Glomerular visceral epithelial cell (primary cell): ENCODE measurements around the gene TEKT2.
A peak's percentile ranks its signal among the peaks of the same experiment; 100 is the strongest.

Experiments used
- DNase-seq: peaks from one replicate; pipeline ENCODE4 v3.0.0-alpha.2; 2016; ENCODE audit errors: extremely low spot score

The TEKT2 gene

DNA sequence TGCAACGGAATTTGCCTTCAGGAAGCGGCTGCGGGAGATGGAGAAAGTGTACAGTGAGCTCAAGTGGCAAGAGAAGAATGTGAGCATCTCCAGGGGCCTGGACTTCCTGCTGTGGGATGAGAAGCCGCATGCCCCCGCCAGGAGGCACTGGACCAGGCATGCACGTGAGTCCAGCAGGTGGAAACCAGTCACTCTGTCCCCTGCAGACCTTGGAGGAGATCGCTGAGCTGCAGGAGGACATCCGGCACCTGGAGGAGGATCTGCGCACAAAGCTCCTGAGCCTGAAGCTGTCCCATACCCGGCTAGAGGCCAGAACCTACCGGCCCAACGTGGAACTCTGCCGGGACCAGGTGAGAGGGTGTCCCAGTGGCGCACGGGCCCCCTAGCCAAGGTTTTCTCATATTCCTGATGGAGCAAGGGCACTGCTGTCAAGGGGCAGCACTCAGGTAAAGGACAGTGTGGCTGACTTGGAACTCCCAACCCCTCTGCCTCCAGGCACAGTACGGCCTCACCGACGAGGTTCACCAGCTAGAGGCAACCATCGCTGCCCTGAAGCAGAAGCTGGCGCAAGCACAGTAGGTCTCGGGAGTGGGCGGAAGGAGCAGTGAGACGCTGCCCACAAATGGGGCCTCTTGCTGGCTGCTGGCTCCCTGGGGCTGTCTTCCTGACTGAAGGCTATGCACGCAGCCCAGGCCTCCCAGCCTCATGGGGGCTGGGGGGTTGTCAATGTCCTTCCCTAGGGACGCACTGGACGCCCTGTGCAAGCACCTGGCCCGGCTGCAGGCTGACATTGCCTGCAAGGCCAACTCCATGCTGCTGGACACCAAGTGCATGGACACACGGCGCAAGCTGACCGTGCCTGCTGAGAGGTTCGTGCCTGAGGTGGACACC, 3.6 kb downstream of the TEKT2 start:
- no peak for DNase-seq

DNA sequence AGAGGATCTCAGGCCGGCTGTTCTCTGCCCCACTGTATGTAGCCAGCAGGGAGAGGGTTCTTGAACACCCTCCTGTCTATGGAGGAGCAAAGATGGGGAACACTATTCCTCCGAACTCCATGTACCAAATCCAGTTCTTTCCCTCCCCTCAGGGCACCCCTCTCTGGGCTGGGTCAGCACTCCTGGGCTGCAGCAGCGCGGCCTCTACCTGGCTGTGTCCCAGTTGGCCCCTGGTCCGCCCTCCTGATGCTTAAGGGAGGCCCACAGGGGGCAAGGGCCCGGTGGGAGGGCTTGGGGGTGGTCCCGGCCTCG, 4.3 kb downstream of the TEKT2 start:
- no peak for DNase-seq

DNA sequence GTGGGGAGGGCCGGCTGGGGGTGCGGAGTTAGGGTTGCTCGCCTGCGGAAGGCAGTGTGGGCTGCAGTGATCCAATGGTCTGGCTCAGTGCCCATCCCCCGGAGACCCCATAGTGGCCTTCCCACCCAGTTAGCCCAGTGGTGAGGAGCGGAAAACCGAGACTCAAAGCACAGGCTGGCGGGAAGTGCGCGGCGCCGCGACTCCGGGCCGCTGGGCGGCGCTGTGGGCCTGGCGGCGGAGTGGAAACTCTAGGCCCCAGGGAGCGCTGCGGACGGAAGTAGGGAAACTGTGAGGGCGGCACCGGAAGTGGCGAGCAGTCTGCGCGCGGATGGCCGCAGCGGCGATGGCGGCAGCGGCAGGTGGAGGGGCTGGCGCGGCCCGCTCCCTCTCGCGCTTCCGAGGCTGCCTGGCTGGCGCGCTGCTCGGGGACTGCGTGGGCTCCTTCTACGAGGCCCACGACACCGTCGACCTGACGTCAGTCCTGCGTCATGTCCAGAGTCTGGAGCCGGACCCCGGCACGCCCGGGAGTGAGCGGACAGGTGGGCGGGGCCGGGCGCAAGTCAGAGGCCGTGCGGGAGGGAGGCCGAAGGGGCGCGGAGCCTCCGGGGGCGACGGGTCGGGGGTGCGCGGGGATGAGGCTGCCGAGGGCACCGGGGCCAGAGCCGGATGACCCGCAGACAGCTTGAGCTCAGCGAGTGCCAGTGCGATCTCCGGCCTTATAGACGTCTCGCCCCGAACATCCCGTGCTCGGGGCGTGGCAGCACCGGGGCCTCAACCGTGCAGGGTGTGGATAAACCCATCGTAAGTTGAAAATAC, 4.9 kb downstream of the TEKT2 start, which contains the start of gene ADPRS:
TSS of gene ADPRS (plus strand) at position 316 of the 816 bp plus-strand sequence. CDS start at position 329, 13 bp downstream.
- DNase-seq = peak; percentile 88

DNA sequence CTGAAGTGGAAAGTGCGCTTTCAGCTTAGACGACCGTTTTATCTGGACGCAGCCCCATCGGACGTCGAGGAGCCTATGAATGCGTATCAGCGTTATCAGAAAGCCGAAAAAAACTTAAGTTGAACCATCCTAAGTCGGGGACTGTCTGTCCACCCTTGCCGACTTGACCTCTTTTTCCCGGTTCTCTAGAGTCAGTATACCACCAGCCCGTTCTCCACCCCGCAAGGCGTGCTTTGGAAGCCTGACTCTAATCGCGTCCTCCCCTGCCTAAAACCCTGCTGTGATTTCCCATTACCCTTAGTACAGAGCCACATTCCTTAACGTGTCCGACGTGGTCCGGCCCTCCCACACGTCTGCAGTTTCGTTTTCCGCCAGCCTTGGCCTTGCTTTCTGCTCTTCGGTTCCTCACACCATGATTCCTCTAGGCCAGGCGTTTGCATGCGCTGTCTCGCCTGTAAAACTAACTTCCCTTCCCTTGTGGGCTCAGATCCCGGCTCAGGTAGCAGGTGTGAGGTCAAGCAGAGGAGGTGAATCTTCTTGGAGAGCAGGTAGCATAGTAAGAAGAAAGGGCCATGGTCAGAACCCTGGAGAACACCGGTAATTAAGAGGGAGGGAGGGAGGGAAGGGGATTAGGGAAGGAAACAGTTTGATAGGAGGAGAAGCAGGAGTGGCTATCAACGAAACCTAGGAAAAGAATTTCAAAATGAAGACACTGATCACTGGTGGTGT, 5.7 kb downstream of the TEKT2 start:
- peak; percentile 60 for DNase-seq

DNA sequence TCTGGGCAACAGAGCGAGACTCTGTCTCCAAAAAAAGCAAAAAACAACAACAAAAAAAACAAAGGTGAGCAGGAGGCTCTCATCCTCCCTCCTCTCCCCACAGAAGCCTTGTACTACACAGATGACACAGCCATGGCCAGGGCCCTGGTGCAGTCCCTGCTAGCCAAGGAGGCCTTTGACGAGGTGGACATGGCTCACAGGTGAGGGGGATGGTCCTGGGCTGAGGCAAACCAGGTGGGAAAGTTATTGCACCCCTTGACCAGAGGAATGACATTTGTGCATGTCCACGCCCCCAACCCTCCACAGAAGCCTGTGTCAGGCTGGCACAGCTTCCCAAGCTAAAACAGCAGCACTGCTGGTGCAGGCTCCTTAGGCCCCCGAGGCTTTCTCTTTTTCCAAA, 7.2 kb downstream of the TEKT2 start:
- DNase-seq = no peak

DNA sequence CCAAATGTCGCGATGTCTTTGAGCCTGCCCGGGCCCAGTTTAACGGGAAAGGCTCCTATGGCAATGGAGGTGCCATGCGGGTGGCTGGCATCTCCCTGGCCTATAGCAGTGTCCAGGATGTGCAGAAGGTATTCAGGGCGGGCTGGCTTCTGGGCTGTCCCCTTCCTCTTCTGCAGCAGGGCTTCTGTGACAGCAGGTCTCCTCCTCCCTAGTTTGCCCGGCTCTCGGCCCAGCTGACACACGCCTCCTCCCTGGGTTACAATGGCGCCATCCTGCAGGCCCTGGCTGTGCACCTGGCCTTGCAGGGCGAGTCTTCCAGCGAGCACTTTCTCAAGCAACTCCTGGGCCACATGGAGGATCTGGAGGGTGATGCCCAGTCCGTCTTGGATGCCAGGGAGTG, 7.8 kb downstream of the TEKT2 start:
- DNase-seq = no peak

DNA sequence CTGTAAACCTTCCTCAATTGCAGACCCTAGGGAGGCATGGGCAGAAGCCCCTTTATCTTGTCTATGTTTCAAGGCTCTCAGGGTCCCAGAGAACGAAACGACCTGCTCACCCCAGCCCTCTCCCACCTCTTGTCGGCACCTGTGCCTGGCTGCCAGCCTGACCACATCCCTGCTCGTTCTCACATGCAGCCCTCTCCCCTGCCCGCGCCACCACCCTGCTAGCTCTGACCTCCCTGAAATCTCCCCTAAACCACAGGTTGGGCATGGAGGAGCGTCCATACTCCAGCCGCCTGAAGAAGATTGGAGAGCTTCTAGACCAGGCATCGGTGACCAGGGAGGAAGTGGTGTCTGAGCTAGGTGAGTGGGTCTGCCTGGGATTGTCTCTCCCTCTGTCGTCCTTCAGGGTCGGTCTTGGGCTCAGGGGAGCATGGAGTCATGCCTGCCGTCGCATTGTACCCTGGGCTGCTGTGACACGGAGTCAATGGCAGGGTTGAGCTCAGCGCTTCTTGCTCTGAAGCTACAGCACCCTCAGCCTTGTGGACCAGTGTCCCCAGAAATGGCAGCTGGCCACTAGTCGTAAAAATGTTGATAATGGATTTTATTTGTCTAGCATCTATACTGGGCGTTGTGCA, 8.4 kb downstream of the TEKT2 start:
- DNase-seq = no peak

DNA sequence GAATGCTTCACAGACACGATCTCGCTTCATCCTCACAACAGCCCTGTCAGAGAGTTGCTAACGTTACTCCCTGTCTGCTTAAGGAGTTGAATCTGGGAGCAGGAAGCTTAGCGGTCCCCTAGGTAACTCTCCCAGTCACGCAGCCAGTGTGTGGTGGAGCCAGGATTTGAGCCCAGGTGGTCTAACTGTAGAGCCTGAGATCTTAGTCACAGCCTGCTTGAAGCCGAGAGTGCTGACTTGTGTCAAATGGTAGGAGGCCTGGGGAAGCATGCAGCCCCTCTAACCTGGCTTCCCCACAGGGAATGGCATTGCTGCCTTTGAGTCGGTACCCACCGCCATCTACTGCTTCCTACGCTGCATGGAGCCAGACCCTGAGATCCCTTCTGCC, 8.9 kb downstream of the TEKT2 start:
- DNase-seq = no peak

DNA sequence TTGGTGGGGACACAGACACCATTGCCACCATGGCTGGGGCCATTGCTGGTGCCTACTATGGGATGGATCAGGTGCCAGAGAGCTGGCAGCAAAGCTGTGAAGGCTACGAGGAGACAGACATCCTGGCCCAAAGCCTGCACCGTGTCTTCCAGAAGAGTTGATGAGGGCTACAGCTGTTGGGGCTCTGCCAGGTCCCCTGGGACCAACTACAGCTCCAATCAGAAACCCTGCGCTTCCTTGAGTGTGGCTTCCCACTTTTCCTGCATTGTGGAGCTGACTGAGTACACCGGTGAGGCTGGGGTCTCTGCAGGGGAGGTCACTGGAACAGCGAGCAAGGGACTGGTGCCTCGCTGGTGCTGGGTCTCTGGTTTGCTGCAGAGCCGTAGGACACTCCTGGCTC, 9.3 kb downstream of the TEKT2 start:
- DNase-seq = no peak

DNA sequence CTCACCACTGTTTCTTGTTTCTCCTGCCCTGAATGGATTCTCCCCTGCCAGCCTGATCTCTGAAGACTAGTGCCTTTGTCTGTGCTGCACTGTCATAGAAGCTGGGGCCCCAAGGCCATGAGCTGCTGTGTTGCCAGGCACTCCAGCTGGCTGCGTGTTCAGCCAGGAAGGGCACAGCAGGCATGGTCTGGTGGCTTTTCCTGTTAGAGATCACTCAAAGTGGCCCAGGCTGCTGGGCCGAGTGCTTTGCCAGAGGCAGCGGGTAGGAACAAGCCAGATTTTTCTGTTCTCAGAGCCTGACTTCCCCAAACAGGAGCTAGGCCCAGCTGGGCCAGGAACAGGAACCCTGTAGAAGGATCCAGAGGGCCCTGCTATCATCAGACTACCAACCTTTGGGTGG, 10.0 kb downstream of the TEKT2 start:
- DNase-seq = no peak

DNA sequence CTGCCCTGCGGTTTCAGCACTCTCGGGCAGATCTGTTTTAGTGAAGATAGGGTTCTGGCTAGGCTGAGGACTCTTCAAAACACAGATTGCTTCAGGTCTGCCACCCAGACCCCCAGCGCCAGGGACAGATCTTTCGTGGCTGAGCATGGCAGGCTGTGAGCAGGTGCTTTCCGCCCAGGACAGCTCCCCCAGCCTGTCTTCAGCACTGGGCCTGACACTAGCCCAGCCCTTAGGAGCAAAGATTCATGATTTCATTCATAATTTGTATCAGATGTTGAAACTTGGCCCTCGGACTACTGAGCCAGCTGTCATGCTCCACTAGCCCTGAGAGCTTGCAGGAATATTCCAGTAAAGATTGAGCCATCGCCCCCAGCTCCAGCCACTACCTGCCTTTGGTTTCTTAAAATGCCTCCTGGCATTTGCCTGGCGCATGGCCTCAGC, 10.7 kb downstream of the TEKT2 start:
- DNase-seq = no peak

DNA sequence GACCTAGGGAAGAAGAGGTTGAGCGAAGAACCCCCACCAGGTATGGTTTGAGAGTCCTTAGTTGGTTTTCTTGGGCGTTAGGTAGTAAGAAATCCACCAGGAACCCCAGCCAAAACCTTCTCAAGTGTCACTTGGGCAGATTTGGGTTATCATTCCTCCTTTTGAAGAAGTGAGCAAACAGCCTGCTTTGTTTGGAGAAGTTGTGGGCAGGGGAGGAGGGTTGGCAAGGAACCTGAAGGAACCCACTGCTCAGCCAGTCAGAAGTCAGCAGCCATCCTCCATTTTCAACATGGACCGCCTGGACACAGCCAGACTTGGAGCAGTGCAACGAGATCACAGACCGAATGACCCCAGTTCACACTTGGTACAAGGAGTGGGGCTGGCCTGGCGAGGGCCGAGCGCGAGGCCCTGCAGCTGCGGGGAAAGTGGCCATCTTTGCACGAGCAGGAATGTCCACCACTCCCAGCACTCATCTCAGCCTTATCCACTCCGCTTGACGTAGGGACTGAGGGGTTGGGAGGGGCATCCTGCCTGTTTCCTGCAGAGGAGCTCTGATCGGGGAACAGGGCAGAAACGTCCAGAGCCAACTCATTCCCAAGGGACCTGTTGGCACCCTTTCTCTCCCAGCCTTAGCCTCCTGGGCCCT, 12.0 kb downstream of the TEKT2 start:
- no peak for DNase-seq

DNA sequence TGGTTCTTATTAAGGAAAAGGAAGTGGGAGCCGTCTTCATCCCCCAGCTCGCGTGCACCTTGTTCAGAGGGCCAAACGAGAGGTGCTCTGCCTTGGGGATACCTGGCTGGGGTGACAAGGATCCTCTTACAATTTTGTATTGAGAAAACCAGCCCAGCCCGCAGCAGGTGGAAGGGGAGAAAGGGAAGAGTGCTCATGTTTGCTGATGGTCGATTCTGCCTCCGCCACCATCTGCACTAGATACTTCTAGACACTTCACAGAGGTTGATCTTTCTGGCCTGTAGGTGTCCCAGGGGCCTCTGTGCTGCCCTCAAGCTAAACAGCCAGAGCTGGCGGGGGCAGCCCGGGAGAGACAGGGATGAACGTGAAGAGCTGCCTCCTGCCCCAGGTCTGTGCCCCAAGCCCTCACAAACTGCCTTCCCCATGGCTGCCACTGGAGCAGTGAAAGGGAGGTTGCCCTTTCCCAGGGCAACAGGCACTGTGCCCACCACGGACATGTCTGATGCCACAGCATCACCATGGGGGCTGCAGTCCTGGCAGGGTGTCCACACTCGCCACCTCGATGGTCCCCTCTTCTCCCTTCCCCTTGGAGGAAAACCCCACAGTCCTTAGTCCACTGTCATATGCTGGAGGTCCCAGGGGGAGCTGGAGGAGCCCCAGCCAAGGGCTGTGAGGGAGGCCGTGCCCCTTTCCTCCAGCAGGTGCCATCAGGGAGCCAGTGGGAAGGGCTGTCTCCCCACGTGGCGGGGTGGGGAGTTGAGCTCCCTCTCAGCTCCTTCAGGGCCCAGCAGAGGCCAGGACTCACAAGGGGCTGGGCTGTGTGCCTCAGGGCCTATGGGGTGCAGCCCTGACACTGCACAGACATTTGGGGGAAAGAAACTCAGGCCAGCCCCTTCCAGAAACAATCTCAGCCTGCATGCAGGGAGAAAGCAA, 12.9 kb downstream of the TEKT2 start:
- DNase-seq = peak; percentile 38

DNA sequence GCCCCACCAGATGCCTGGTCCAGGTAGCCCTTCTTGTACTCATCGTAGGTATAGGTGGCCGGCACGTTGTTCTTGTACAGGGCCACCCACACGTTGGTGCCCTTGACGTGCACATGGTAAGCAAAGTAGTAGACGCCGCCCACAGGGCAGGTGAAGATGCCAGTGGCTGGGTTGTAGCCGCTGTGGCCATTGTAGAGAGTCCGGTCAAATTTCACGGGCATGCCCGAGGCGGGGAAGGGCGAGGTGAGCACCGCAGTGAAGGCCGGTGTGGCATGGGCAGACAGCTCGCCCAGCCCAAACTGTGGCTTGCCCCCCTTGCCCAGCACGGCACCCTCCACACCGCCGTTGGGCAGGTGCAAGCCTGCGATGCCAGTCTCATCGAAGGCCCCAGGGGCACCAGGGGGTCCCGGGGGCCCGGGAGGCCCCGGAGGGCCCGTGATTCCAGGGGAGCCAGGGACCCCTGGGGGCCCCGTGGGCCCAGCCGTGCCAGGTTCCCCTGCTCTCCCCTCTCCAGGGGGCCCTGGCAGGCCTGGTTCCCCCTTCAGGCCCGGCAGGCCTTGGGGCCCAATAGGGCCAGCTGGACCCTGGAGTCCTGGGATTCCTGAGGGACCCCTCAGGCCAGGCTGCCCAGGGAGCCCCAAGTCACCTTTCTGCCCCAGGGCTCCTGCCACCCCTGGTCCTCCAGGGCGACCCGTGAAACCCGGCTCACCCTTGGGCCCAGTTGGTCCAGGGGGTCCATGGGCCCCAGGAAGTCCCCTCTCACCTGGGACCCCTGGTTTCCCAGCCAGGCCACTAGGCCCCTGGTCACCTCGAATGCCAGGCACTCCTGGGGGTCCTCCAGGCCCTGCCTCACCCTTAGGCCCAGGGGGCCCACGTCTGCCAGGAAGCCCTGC, 14.0 kb downstream of the TEKT2 start:
- DNase-seq = no peak

DNA sequence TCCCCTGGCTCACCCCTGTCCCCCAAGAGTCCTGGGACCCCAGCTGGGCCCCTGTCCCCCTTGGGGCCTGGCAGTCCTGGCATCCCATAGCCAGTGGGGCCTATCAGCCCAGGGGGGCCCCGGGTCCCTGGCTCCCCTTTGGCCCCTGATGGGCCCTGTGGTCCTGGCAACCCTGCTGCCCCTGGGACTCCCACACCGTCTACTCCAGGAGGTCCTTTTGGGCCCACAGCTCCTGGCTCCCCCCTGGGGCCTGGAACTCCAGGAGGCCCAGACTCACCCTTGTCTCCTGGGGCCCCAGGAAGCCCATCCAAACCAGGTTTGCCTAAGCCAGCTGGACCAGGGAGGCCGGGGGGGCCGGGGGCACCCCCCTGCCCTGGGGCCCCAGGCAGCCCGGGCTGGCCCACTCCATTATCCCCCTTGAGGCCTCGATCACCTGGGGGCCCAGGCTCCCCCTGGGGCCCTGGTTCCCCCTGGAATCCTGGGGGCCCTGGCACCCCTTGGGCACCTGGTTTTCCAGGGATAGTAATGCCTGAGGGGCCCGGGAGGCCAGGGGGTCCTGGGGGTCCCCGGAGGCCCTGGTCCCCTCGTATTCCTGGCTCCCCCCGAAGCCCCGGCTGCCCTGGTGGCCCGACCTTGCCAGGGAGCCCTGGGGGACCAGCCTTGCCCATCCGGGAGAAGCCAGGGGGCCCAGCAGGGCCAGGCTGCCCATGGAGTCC, 14.9 kb downstream of the TEKT2 start:
- DNase-seq = no peak

DNA sequence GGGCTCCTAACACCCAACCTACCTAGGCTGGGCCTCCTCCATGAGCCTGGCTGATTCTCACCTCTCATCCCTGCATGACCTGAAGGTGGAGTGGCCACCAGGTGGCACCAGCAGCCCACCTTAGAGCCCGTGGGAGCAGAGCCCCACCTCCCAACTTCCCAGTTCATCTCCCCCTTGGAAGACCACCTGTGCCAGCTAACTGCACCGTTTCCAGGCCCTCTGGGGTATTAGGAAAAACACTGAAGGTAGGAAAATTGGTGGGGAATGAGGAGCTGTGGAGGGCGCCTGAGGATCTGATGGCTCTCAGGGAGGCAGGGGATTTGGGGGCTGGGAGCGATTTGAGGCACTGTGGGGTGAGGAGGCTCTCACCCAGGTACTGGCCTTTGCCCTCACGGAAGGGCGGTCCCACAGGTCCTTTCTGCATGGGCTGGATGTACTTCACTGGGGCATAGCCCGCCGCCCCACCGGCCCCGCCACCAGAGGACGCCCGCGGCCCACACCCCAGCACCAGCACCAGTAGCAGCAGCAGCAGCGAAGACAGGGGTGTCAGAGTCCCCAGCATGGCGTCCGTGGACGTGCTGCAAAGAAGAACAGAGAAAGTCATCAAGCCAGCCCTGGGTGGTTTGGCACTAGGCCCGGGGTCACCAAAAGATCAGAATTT, 15.9 kb downstream of the TEKT2 start:
- peak; percentile 79 for DNase-seq

DNA sequence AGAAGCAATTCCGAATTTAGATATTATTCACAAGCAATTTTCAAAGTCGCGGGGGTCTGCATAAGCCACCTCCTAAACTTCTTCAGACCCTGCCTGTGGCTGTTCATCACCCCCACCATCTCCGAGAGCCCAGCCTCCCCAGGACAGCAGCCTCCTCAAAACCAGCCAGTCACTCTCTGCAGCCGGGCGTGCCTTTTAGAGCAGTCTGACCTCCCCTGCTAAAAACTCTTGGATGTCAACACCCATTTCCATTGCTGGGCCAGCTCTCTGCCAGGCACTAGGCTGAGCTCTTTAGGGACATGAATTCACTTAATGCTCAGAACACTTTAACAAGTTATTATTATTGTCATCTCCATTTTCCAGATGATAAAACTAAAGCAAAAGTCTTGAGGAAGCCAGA, 16.5 kb downstream of the TEKT2 start:
- no peak for DNase-seq

DNA sequence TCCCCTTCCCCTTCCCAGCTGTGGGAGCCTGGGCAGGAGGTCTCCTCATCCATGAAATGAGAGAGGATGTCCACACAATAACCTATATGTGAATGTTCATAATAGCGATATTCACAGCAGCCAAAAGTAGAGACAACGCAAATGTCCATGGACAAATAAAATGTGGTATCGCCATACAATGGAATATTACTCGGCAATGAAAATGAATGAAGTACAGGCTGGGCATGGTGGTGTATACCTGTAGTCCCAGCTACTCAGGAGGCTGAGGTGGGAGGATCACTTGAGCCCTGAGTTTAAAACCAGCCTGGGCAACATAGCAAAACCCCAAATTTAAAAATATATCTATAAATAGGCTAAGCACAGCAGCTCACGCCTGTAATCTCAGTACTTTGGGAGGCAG, 17.7 kb downstream of the TEKT2 start:
- DNase-seq = no peak
